Kidney epithelial cell (primary cell): Measurements from ENCODE around the gene PPIP5K2. TPM values are rescaled to one million over a fixed set of nuclear protein-coding genes. Genes with fewer than 3 reads are reported as not detected.

Experiments
- DNase-seq: peaks from one replicate; pipeline ENCODE4 v3.0.0-alpha.2; 2010; ENCODE audit warnings: low read depth
- H3K27me3 ChIP-seq: 2 replicates; pipeline ENCODE4 v1.6.0; 2011; ENCODE audit warnings: low read length; ENCODE audit not compliant: control insufficient read depth, insufficient read depth
- H3K36me3 ChIP-seq: 2 replicates; pipeline ENCODE4 v1.5.1; 2011; ENCODE audit warnings: low read length; ENCODE audit not compliant: control insufficient read depth, insufficient read depth
- H3K4me3 ChIP-seq: 2 replicates; pipeline ENCODE4 v1.5.1; 2011; ENCODE audit warnings: low read depth, mild to moderate bottlenecking, control low read depth, low read length
- total RNA-seq: library from RNA; depleted of rRNA; stranded (reverse); fragments of >200 nt; gene quantifications from 2 replicates; pipeline ENCODE4 v1.2.3, GENCODE V29; 2015
- TF ChIP-seq, protein P1 (sequence below): IDR thresholded peaks from 2 replicates; pipeline ENCODE4 v1.5.1; 2011; ENCODE audit warnings: mild to moderate bottlenecking, moderate library complexity, low read length, control low read depth, inconsistent platforms; ENCODE audit not compliant: insufficient read depth, poor library complexity, severe bottlenecking

Gene PPIP5K2
- total RNA-seq, 1 donor from 2014 or later: 49.9 TPM

DNA sequence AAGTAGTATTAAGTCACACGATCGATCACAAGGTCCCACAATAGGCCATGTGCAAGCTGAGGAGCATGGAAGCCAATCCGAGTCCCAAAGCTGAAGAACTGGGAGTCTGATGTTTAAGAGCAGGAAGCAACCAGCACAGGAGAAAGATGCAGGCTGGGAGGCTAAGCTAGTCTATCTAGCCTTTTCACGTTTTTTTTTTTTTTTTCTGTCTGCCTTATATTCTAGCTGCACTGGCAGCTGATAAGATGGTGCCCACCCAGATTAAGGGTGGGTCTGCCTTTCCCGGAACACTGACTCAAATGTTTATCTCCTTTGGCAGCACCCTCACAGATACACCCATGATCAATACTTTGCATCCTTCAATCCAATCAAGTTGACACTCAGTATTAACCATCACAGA, 6.5 kb downstream of the PPIP5K2 start:
- DNase-seq: no peak
- TF ChIP-seq, protein P1, sequence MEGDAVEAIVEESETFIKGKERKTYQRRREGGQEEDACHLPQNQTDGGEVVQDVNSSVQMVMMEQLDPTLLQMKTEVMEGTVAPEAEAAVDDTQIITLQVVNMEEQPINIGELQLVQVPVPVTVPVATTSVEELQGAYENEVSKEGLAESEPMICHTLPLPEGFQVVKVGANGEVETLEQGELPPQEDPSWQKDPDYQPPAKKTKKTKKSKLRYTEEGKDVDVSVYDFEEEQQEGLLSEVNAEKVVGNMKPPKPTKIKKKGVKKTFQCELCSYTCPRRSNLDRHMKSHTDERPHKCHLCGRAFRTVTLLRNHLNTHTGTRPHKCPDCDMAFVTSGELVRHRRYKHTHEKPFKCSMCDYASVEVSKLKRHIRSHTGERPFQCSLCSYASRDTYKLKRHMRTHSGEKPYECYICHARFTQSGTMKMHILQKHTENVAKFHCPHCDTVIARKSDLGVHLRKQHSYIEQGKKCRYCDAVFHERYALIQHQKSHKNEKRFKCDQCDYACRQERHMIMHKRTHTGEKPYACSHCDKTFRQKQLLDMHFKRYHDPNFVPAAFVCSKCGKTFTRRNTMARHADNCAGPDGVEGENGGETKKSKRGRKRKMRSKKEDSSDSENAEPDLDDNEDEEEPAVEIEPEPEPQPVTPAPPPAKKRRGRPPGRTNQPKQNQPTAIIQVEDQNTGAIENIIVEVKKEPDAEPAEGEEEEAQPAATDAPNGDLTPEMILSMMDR: no peak

DNA sequence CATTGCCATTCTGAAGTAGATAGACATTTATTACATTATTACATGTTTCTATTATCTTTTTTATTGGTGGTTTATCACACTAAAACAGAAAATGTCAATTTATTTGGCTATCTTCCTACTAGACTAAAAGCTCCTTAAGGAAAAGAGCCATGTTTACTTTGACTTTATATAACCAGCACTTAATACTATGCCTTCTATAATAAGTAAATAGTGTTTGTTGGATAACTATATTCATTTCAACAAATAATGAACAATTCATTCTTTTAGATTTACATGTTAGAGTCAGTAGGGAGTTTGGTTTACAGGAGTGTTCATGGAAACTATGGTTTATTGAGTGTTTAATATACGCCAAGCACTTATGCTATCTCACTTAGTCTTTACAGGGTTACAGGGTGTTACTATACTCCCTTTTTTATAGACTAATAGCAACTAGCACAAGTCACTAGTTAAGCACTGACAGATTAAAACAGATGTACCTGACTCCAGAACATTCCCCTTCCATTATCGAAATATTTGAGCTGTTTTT, 7.3 kb downstream of the PPIP5K2 start:
- no peaks in the 10 kb centered on the region for H3K36me3 ChIP-seq
- no peaks in the 10 kb centered on the region for H3K27me3 ChIP-seq
- no peak overlapping the region for H3K4me3 ChIP-seq
- TF ChIP-seq, protein P1: no peak
- no peak for DNase-seq

More for the DNA sequence above, 6.5 kb downstream of the PPIP5K2 start:
- Histone ChIP-seq H3K4me3 (no peak overlapping the region), H3K27me3 (no peaks in the 10 kb centered on the region), H3K36me3 (no peaks in the 10 kb centered on the region)

DNA sequence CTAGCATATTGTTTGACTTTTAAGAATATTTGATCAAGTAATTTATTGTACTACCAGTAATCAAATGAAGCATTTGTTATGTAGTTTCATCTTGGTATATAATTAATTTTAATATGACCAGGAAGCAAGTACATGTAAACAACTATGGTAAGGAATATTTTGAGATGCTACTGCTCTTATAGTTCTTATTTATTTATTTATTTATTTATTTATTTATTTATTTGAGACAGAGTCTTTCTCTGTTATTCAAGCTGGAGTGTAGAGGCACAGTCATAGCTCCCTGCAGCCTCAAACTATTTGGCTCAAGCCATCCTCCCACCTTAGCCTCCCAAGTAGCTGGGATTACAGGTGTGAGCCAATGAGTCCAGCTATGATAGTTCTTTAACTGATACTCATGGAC, 8.1 kb downstream of the PPIP5K2 start:
- TF ChIP-seq, protein P1: no peak
- DNase-seq: no peak
- H3K4me3 ChIP-seq: no peak overlapping the region

DNA sequence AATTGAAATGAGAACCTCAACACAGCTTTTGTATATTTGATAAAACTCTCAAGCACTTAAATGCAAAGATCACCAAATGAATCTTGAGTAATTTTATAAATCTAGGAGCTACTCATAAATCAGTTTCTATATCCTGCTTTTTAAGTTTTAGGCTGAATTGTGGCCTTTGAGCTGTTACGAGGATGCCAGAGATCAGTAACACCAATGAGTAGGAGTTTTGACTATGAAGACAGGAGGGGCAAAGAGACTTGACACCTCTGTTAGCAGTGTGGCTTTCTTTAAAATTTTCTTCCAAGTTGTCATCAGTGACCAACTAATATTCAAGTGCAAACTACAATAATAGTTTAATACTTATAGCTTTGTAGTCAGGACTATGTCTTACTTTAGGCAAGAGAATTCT, 12.6 kb downstream of the PPIP5K2 start:
- TF ChIP-seq, protein P1: no peak

More for the DNA sequence above, 8.1 kb downstream of the PPIP5K2 start:
- Histone ChIP-seq H3K27me3 (no peaks in the 10 kb centered on the region), H3K36me3 (no peaks in the 10 kb centered on the region)

DNA sequence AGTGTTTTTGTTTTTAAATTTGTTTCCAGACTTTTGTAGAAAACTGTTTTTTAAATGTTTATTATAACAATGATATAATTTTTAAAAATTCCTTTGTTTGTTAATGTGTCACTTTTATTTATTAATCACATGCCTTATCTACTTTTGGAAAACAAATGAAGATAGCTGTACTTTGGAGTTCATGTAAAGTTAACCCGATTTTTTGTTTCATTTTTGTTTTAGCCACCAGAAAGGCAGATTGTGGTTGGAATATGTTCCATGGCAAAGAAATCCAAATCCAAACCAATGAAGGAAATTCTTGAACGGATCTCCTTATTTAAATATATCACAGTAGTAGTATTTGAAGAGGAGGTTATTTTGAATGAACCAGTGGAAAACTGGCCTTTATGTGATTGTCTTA, 13.1 kb downstream of the PPIP5K2 start:
- no peaks in the 10 kb centered on the region for H3K27me3 ChIP-seq
- no peaks in the 10 kb centered on the region for H3K36me3 ChIP-seq
- no peak overlapping the region for H3K4me3 ChIP-seq
- no peak for DNase-seq
- TF ChIP-seq, protein P1: no peak

More for the DNA sequence above, 12.6 kb downstream of the PPIP5K2 start:
- no peak for DNase-seq
- Histone ChIP-seq H3K36me3 (no peaks in the 10 kb centered on the region), H3K27me3 (no peaks in the 10 kb centered on the region), H3K4me3 (no peak overlapping the region)

DNA sequence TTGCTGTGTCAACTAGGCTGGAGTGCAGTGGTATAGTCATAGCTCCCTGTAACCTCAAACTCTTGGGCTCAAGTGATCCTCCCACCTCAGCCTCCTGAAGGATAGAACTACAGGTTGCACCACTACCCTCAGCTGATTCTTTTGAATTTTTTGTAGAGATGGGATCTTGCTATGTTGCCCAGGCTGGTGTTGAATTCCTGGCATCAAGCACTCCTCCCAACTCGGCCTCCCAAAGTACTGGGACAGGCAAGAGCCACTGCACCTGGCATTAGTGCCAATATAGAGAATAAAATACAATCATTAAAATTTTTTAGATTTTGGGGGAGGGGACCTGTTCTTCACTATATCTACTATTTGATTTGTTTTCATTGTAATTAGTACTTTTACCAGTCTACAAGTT, 15.4 kb downstream of the PPIP5K2 start:
- DNase-seq: no peak
- TF ChIP-seq, protein P1: no peak

More for the DNA sequence above, 15.4 kb downstream of the PPIP5K2 start:
- Histone ChIP-seq H3K36me3 (no peaks in the 10 kb centered on the region), H3K27me3 (no peaks in the 10 kb centered on the region), H3K4me3 (no peak overlapping the region)
